Pancreas (tissue), 10 donors: ENCODE measurements around the gene MYL6. TPM values are rescaled to one million over a fixed set of nuclear protein-coding genes. Genes with fewer than 3 reads are reported as not detected.

ENCODE experiments used
- ATAC-seq, 4 donors: fragments of 200-7000 bp; cut with Tn5 transposase; one replicate each; pipeline versions ENCODE4 v1.8.0 to v1.9.1; 2020; ENCODE audit warnings: mild to moderate bottlenecking in 4 of 4, moderate library complexity in 4 of 4
- DNase-seq, 6 donors: peaks; one replicate each; pipeline ENCODE4 v3.0.0-alpha.2; 2020
- FAIRE-seq: peaks from 2 replicates; lab custom pipeline; 2012; peaks lifted over from hg19 to GRCh38; lab: Jason Lieb, UNC
- H3K27ac ChIP-seq, 4 donors: fragments of 200-600 bp; sonication (generic); 1 replicate in 3 of 4; 2 replicates in 1 of 4; pipeline versions ENCODE4 v1.5.0 to v1.8.0; 2020
- H3K27me3 ChIP-seq, 4 donors: fragments of 200-600 bp; one replicate each; pipeline ENCODE4 v1.8.0; 2021
- H3K36me3 ChIP-seq, 3 donors: fragments of 200-600 bp; sonication (generic) in 1 of 3; one replicate each; pipeline versions ENCODE4 v1.5.0 to v1.8.0; 2020 to 2021
- H3K4me1 ChIP-seq, 3 donors: fragments of 200-600 bp; one replicate each; pipeline ENCODE4 v1.8.0; 2021
- H3K4me3 ChIP-seq, 4 donors: fragments of 200-600 bp; sonication (generic) in 2 of 4; one replicate each; pipeline versions ENCODE4 v1.5.0 to v1.8.0; 2020 to 2021
- H3K9me3 ChIP-seq, 4 donors: fragments of 200-600 bp; one replicate each; pipeline ENCODE4 v1.8.0; 2021
- CTCF ChIP-seq, 4 donors: fragments of 200-600 bp; sonication (generic) in 3 of 4; IDR thresholded peaks; one replicate each; pipeline versions ENCODE4 v1.5.0 to v1.8.0; 2021; ENCODE audit warnings: antibody characterized with exemption in 4 of 4
- WGBS, 2 donors: extraction: QIAGEN DNeasy Blood & Tissue Kit; methylation state at CpG; one replicate each; pipeline ENCODE4 v1.1.7; 2013; 5-methylcytosine and 5-hydroxymethylcytosine counted together
- intact Hi-C, 3 donors: fragments of 100-400 bp; cut with DNase I; formaldehyde crosslinking; loops; one replicate each; pipeline versions ENCODE4 v1.11.1 to v1.14.2; 2022
- polyA plus RNA-seq, 2 donors: library from polyadenylated mRNA; stranded (reverse); fragments of 200-250 nt; gene quantifications; one replicate each; pipeline ENCODE4 v1.2.3, GENCODE V29; 2013
- total RNA-seq, 6 donors: library from RNA; stranded (reverse); fragmentation: NEBNext Ultra II Directional in 4 of 6; extraction: Animal tissue kit (Norgen Biotek cat#: 25700) in 4 of 6; gene quantifications; one replicate each; pipeline versions ENCODE4 v1.2.1 to v1.2.4, GENCODE V29; 2021 to 2023
- donor health status: healthy with polysubstance abuse.
- donor health status: DM: no; HTN: no; CAD: no; lungs with moderate emphysema.
- donor health status: DM: no; HTN: no; CAD: no.
- donor health status: control.
- donor health status: control.
- donor health status: Bipolar disorder and iron deficiency.
- donor health status: DM: yes; HTN: yes; CAD: no.
- donor health status: DM: no; HTN: no; CAD: no.
- donor health status: DM: no; HTN: no; CAD: no.
- donor health status: DM: yes; HTN: yes; CAD: no.

Gene MYL6
- total and polyA plus RNA-seq, 8 donors, result 270 to 1,217 (median 512) TPM

GRCh38 chr12:56143870-56144269, 14.3 kb upstream of the MYL6 start:
- intact Hi-C loops, result no loop called here
- ATAC-seq (no peak), FAIRE-seq (no peak), DNase-seq (no peak)
- peaks cover 0 to 12% (median 12%) of the 10 kb centered on the region in 3 donors for H3K4me1 ChIP-seq
- 89 to 93% methylated on average over 8 of the region's 8 CpGs for WGBS, 2 donors
- no peaks in the 10 kb centered on the region for H3K9me3 ChIP-seq
- no peak overlapping the region for H3K27ac ChIP-seq
- no peaks in the 10 kb centered on the region for H3K27me3 ChIP-seq
- peaks cover 0 to 55% (median 10%) of the 10 kb centered on the region in 3 donors for H3K36me3 ChIP-seq
- no peak overlapping the region for H3K4me3 ChIP-seq
- TF ChIP-seq CTCF (IDR thresholded peaks at IDR 0.05), result no peak

GRCh38 chr12:56145217-56145616, 12.9 kb upstream of the MYL6 start:
- ATAC-seq (no peak), FAIRE-seq (no peak), DNase-seq (no peak)
- Histone ChIP-seq H3K27ac (no peak overlapping the region), H3K4me1 (peaks cover 0 to 12% (median 12%) of the 10 kb centered on the region in 3 donors), H3K27me3 (no peaks in the 10 kb centered on the region), H3K4me3 (no peak overlapping the region), H3K36me3 (peaks cover 0 to 43% (median 10%) of the 10 kb centered on the region in 3 donors), H3K9me3 (no peaks in the 10 kb centered on the region)
- TF ChIP-seq CTCF (IDR thresholded peaks at IDR 0.05), result no peak
- intact Hi-C loops, result no loop called here
- WGBS, 2 donors, result 93 to 94% methylated on average over 3 of the region's 3 CpGs

- H3K4me3 ChIP-seq, result no peak overlapping the region
- H3K27me3 ChIP-seq, result no peaks in the 10 kb centered on the region
- 59 to 63% methylated on average over 13 of the region's 13 CpGs for WGBS, 2 donors
- intact Hi-C loops, result no loop called here
- ATAC-seq (peak; percentile 10 to 28 (median 18)), FAIRE-seq (no peak), DNase-seq (no peak)
- peaks cover 0 to 31% (median 10%) of the 10 kb centered on the region in 3 donors for H3K36me3 ChIP-seq
- TF ChIP-seq CTCF (IDR thresholded peaks at IDR 0.05), result no peak
- H3K9me3 ChIP-seq, result no peaks in the 10 kb centered on the region
- H3K27ac ChIP-seq, result no peak overlapping the region
- peaks cover 0 to 20% (median 20%) of the 10 kb centered on the region in 3 donors for H3K4me1 ChIP-seq
Measured at GRCh38 chr12:56146492-56147460, 11.4 kb upstream of the MYL6 start.

GRCh38 chr12:56150563-56150962, 7.6 kb upstream of the MYL6 start:
- no peaks in the 10 kb centered on the region for H3K27me3 ChIP-seq
- FAIRE-seq, result no peak
- no peaks in the 10 kb centered on the region for H3K36me3 ChIP-seq
- no peaks in the 10 kb centered on the region for H3K9me3 ChIP-seq
- ATAC-seq, result no peak
- no peak for DNase-seq
- 64% methylated on average over 3 of the region's 3 CpGs for WGBS, 2 donors
- H3K4me3 ChIP-seq, result no peak overlapping the region
- intact Hi-C loops, result no loop called here
- no peak overlapping the region for H3K27ac ChIP-seq
- no peak for TF ChIP-seq CTCF (IDR thresholded peaks at IDR 0.05)
- peaks cover 5 to 25% (median 20%) of the 10 kb centered on the region in 3 donors for H3K4me1 ChIP-seq
